Measurements from ENCODE around the gene SREBF1. TPM values are rescaled to one million over a fixed set of nuclear protein-coding genes. Genes with fewer than 3 reads are reported as not detected.

The SREBF1 gene
- total RNA-seq, 1 experiment from 2014 or later = 230 TPM

DNA sequence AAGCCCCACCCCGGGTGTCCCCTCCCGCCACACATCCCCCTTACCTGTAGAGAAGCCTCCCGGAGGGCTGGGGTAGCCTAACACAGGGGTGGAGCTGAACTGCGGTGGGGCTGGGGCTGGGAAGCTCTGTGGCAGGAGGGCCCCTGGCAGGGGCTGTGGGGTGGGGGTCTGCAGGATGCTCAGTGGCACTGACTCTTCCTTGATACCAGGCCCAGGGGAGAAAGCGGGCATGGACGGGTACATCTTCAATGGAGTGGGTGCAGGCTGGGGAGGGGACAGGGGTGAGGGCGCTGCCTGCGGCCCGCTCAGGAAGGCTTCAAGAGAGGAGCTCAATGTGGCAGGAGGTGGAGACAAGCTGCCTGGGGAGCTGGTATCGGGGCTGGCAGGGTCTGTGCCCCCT lies 16.7 kb downstream of the SREBF1 start:
- CTCF ChIA-PET = no interaction called here
- BruUV-seq (replicated peaks) = no TSS peak
- in situ Hi-C loops (cut with HindIII; ENCODE audit: low pct_unique_long_range_greater_than_20kb, low sequenced_read_pairs) (no loop called here), intact Hi-C loops (cut with micrococcal nuclease; ENCODE audit: unreplicated experiment) (loop anchor here (10.0 kb wide), 1 partner anchor 215 kb away; the partner anchor contains the start of genes ATPAF2 and GID4)
- Histone ChIP-seq H3K27me3 (ENCODE audit: control insufficient read depth, insufficient read depth, low read length) (no peaks in the 10 kb centered on the region), H3K4me1 (ENCODE audit: control insufficient read depth, insufficient read depth, low read length) (peaks cover 69% of the 10 kb centered on the region), H3K36me3 (ENCODE audit: control insufficient read depth, insufficient read depth, low read length) (no peaks in the 10 kb centered on the region; the same call in none of the 2 replicates), H3K27ac (ENCODE audit: low read length) (peak overlapping the region; percentile 39; the same call in 1 of the 2 replicates), H3K9me3 (ENCODE audit: control insufficient read depth, insufficient read depth, low read depth, low read length) (no peaks in the 10 kb centered on the region), H3K4me3 (ENCODE audit: low read depth in 2 of 2, low read length in 2 of 2) (no peak overlapping the region)
- TF ChIP-seq, protein P1, sequence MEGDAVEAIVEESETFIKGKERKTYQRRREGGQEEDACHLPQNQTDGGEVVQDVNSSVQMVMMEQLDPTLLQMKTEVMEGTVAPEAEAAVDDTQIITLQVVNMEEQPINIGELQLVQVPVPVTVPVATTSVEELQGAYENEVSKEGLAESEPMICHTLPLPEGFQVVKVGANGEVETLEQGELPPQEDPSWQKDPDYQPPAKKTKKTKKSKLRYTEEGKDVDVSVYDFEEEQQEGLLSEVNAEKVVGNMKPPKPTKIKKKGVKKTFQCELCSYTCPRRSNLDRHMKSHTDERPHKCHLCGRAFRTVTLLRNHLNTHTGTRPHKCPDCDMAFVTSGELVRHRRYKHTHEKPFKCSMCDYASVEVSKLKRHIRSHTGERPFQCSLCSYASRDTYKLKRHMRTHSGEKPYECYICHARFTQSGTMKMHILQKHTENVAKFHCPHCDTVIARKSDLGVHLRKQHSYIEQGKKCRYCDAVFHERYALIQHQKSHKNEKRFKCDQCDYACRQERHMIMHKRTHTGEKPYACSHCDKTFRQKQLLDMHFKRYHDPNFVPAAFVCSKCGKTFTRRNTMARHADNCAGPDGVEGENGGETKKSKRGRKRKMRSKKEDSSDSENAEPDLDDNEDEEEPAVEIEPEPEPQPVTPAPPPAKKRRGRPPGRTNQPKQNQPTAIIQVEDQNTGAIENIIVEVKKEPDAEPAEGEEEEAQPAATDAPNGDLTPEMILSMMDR (IDR thresholded peaks at IDR 0.05) = no peak
- TF ChIP-seq SIN3A (IDR thresholded peaks at IDR 0.05; ENCODE audit: borderline replicate concordance, insufficient read depth, low read depth, low read length) (no peak), POLR2AphosphoS5 (IDR thresholded peaks at IDR 0.05; ENCODE audit: low read depth, low read length) (no peak), REST (IDR thresholded peaks at IDR 0.05; ENCODE audit: insufficient read depth in 1 of 2, low read depth in 2 of 2, low read length in 1 of 2) (no peak), TCF7L2 (IDR thresholded peaks at IDR 0.05; ENCODE audit: low read depth, low read length) (no peak)
- ATAC-seq = no peak
- no peak for DNase-seq (ENCODE audit: low read depth, low spot score)
- POLR2A ChIA-PET = interaction anchor here (0.6 to 1.2 kb wide), 2 partner anchors 16 to 410 kb away, joined by 3 read pairs; no protein-coding TSS in a partner anchor

- H3K4me3 ChIP-seq (ENCODE audit: low read depth in 2 of 2, low read length in 2 of 2) = no peak overlapping the region
- ChIA-PET CTCF (no interaction called here), POLR2A (no interaction called here)
- H3K36me3 ChIP-seq (ENCODE audit: control insufficient read depth, insufficient read depth, low read length) = no peaks in the 10 kb centered on the region; the same call in none of the 2 replicates
- H3K27me3 ChIP-seq (ENCODE audit: control insufficient read depth, insufficient read depth, low read length) = no peaks in the 10 kb centered on the region
- H3K4me1 ChIP-seq (ENCODE audit: control insufficient read depth, insufficient read depth, low read length) = peaks cover 67% of the 10 kb centered on the region
- H3K27ac ChIP-seq (ENCODE audit: low read length) = peak overlapping the region; percentile 39; the same call in 1 of the 2 replicates
- intact Hi-C loops (cut with micrococcal nuclease; ENCODE audit: unreplicated experiment) = no loop called here
- no TSS peak for BruUV-seq (replicated peaks)
- in situ Hi-C loops (cut with HindIII; ENCODE audit: low pct_unique_long_range_greater_than_20kb, low sequenced_read_pairs) = no loop called here
- H3K9me3 ChIP-seq (ENCODE audit: control insufficient read depth, insufficient read depth, low read depth, low read length) = no peaks in the 10 kb centered on the region
- no peak for DNase-seq (ENCODE audit: low read depth, low spot score)
- TF ChIP-seq SIN3A (IDR thresholded peaks at IDR 0.05; ENCODE audit: borderline replicate concordance, insufficient read depth, low read depth, low read length) (no peak), POLR2AphosphoS5 (IDR thresholded peaks at IDR 0.05; ENCODE audit: low read depth, low read length) (no peak), REST (IDR thresholded peaks at IDR 0.05; ENCODE audit: insufficient read depth in 1 of 2, low read depth in 2 of 2, low read length in 1 of 2) (no peak), TCF7L2 (IDR thresholded peaks at IDR 0.05; ENCODE audit: low read depth, low read length) (no peak)
- TF ChIP-seq, protein P1 (IDR thresholded peaks at IDR 0.05) = no peak
- peak; percentile 13; the same call in 1 of the 2 replicates for ATAC-seq
These were observed 17.2 kb downstream of the SREBF1 start for GRCh38 chr17:17819561-17819995.
